Psoas muscle (tissue), 8 donors: Measurements from ENCODE around the gene C11orf65. TPM values are rescaled to one million over a fixed set of nuclear protein-coding genes. Genes with fewer than 3 reads are reported as not detected.

ENCODE experiments used
- ATAC-seq, 4 donors: fragments of 200-7000 bp; cut with Tn5 transposase; one replicate each; pipeline ENCODE4 v1.9.1; 2020; ENCODE audit warnings: moderate library complexity in 3 of 4, mild to moderate bottlenecking in 2 of 4
- DNase-seq, 2 donors: peaks; one replicate each; pipeline ENCODE4 v3.0.0-alpha.2; 2020
- H3K27ac ChIP-seq: fragments of 200-600 bp; one replicate; pipeline ENCODE4 v1.8.0; 2022
- H3K27me3 ChIP-seq, 3 donors: fragments of 200-600 bp in 1 of 3; one replicate each; pipeline versions ENCODE4 v1.6.1 to v1.8.0; 2013 to 2022; ENCODE audit warnings: low read length in 2 of 3, mild to moderate bottlenecking in 2 of 3, moderate library complexity in 1 of 3; ENCODE audit not compliant: insufficient read depth in 3 of 3
- H3K36me3 ChIP-seq, 2 donors: fragments of 200-600 bp in 1 of 2; one replicate each; pipeline versions ENCODE4 v1.6.1 to v1.8.0; 2013 to 2022; ENCODE audit warnings: low read depth in 1 of 2, mild to moderate bottlenecking in 1 of 2, moderate library complexity in 1 of 2; ENCODE audit not compliant: insufficient read depth in 1 of 2
- H3K4me1 ChIP-seq: fragments of 200-600 bp; one replicate; pipeline ENCODE4 v1.8.0; 2022
- H3K4me3 ChIP-seq: fragments of 200-600 bp; one replicate; pipeline ENCODE4 v1.8.0; 2022; ENCODE audit warnings: mild to moderate bottlenecking
- H3K9me3 ChIP-seq: fragments of 200-600 bp; one replicate; pipeline ENCODE4 v1.8.0; 2022
- WGBS, 3 donors: extraction: QIAGEN DNeasy Blood & Tissue Kit; methylation state at CpG; one replicate each; pipeline versions ENCODE4 v1.1.6 to v1.1.7; 2013; 5-methylcytosine and 5-hydroxymethylcytosine counted together
- intact Hi-C, 2 donors: fragments of 100-400 bp; cut with DNase I; formaldehyde crosslinking; loops; one replicate each; pipeline versions ENCODE4 v1.11.0 to v1.14.2; 2022
- polyA plus RNA-seq, 3 donors: library from polyadenylated mRNA; stranded (reverse); fragments of 200-250 nt; gene quantifications; one replicate each; pipeline ENCODE4 v1.2.3, GENCODE V29; 2013
- total RNA-seq, 4 donors: library from RNA; stranded (reverse); fragmentation: NEBNext Ultra II Directional in 2 of 4; extraction: Animal tissue kit (Norgen Biotek cat#: 25700) in 2 of 4; gene quantifications; one replicate each; pipeline versions ENCODE4 v1.2.1 to v1.2.4, GENCODE V29; 2021 to 2023
- TF ChIP-seq, protein P1 (sequence below): fragments of 200-600 bp; IDR thresholded peaks from one replicate; pipeline ENCODE4 v1.8.0; 2022; ENCODE audit warnings: antibody characterized with exemption
- donor health status: healthy with polysubstance abuse.
- donor health status: DM: no; HTN: no; CAD: no; lungs with moderate emphysema.
- donor health status: Bipolar disorder and iron deficiency.
- donor health status: healthy.
- donor health status: DM: yes; HTN: yes; CAD: no.
- donor health status: DM: no; HTN: no; CAD: no.
- donor health status: DM: no; HTN: no; CAD: no.
- donor health status: DM: yes; HTN: yes; CAD: no.

The C11orf65 gene
- total and polyA plus RNA-seq, 7 donors, result 0.16 to 0.64 (median 0.23) TPM

DNA sequence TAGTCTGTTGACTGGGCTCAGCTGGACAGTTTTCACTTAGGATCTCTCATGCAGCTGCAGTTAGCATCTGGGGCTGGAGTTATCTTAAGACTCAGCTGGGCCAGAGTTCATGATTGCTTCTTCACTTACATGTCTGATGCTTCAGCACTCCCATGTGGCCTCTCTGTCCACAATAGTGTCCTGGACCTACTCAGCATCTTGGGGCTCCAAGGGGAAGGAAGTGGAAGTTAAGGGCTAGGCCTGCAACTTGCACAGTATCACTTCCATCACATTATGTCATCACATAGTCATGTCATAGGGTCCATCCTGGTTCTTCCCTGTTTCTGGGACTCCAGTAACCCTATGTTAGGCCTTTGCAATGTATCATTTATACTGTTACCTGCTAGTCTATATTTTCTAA is 115.9 kb downstream of the C11orf65 start:
- no peaks in the 10 kb centered on the region for H3K27me3 ChIP-seq
- intact Hi-C loops, result no loop called here
- ATAC-seq (no peak), DNase-seq (no peak)
- TF ChIP-seq, protein P1, sequence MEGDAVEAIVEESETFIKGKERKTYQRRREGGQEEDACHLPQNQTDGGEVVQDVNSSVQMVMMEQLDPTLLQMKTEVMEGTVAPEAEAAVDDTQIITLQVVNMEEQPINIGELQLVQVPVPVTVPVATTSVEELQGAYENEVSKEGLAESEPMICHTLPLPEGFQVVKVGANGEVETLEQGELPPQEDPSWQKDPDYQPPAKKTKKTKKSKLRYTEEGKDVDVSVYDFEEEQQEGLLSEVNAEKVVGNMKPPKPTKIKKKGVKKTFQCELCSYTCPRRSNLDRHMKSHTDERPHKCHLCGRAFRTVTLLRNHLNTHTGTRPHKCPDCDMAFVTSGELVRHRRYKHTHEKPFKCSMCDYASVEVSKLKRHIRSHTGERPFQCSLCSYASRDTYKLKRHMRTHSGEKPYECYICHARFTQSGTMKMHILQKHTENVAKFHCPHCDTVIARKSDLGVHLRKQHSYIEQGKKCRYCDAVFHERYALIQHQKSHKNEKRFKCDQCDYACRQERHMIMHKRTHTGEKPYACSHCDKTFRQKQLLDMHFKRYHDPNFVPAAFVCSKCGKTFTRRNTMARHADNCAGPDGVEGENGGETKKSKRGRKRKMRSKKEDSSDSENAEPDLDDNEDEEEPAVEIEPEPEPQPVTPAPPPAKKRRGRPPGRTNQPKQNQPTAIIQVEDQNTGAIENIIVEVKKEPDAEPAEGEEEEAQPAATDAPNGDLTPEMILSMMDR, result no peak
- no peak overlapping the region for H3K4me3 ChIP-seq
- no peak overlapping the region for H3K27ac ChIP-seq
- no peaks in the 10 kb centered on the region for H3K9me3 ChIP-seq
- H3K4me1 ChIP-seq, result no peaks in the 10 kb centered on the region
- peaks cover 16 to 90% of the 10 kb centered on the region in 2 donors for H3K36me3 ChIP-seq

GRCh38 chr11:108346451-108346850 is 120.9 kb downstream of the C11orf65 start:
- no peak overlapping the region for H3K27ac ChIP-seq
- no peak for DNase-seq
- H3K4me1 ChIP-seq, result no peaks in the 10 kb centered on the region
- H3K36me3 ChIP-seq, result peaks cover 5 to 52% of the 10 kb centered on the region in 2 donors
- ATAC-seq, result no peak
- no peak overlapping the region for H3K4me3 ChIP-seq
- intact Hi-C loops, result loop anchor here (10.0 kb wide), 1 partner anchor 298 kb away; no protein-coding TSS in a partner anchor
- TF ChIP-seq, protein P1, result no peak
- H3K27me3 ChIP-seq, result no peaks in the 10 kb centered on the region
- no peaks in the 10 kb centered on the region for H3K9me3 ChIP-seq

DNA sequence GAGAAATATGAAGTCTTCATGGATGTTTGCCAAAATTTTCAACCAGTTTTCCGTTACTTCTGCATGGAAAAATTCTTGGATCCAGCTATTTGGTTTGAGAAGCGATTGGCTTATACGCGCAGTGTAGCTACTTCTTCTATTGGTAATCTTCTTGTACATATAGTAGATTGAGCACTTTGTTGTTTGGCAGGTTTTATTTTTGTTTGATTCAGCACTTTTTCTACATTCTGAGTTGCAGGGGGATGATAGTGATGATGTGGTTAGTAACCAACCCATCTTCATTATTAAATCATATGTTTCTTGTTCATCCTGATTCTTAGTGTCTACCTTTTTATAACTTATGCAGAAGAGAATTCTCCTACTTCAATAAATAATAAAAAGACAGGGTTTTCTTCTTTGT is 121.6 kb downstream of the C11orf65 start:
- peaks cover 0 to 45% of the 10 kb centered on the region in 2 donors for H3K36me3 ChIP-seq
- H3K27ac ChIP-seq, result no peak overlapping the region
- H3K9me3 ChIP-seq, result no peaks in the 10 kb centered on the region
- intact Hi-C loops, result loop anchor here (10.0 kb wide), 1 partner anchor 299 kb away; no protein-coding TSS in a partner anchor
- DNase-seq, result no peak
- no peaks in the 10 kb centered on the region for H3K27me3 ChIP-seq
- no peak for ATAC-seq
- 98 to 99% (median 98%) methylated on average over 4 of the region's 4 CpGs for WGBS, 3 donors
- H3K4me3 ChIP-seq, result no peak overlapping the region
- TF ChIP-seq, protein P1, result no peak
- H3K4me1 ChIP-seq, result no peaks in the 10 kb centered on the region

- H3K27me3 ChIP-seq, result no peaks in the 10 kb centered on the region
- no peak for DNase-seq
- H3K27ac ChIP-seq, result no peak overlapping the region
- intact Hi-C loops, result loop anchor here (10.0 kb wide), 1 partner anchor 301 kb away; no protein-coding TSS in a partner anchor
- 96 to 97% (median 97%) methylated on average over 2 of the region's 2 CpGs for WGBS, 3 donors
- H3K4me1 ChIP-seq, result no peaks in the 10 kb centered on the region
- no peak for ATAC-seq
- no peaks in the 10 kb centered on the region for H3K9me3 ChIP-seq
- no peak overlapping the region for H3K4me3 ChIP-seq
- peaks cover 0 to 30% of the 10 kb centered on the region in 2 donors for H3K36me3 ChIP-seq
- TF ChIP-seq, protein P1, result no peak
These were observed 123.6 kb downstream of the C11orf65 start for GRCh38 chr11:108343714-108344113.

GRCh38 chr11:108341654-108342053 is 125.7 kb downstream of the C11orf65 start:
- ATAC-seq (no peak), DNase-seq (no peak)
- Histone ChIP-seq H3K36me3 (peaks cover 0 to 36% of the 10 kb centered on the region in 2 donors), H3K4me3 (no peak overlapping the region), H3K27me3 (no peaks in the 10 kb centered on the region), H3K4me1 (no peaks in the 10 kb centered on the region), H3K9me3 (no peaks in the 10 kb centered on the region), H3K27ac (no peak overlapping the region)
- TF ChIP-seq, protein P1, result no peak
- intact Hi-C loops, result loop anchor here (10.0 kb wide), 1 partner anchor 303 kb away; no protein-coding TSS in a partner anchor
- 90 to 92% (median 91%) methylated on average over 4 of the region's 4 CpGs for WGBS, 3 donors
